Activated T-cell treated with anti-CD3 and anti-CD28 coated beads for 1 hour (primary cell): ENCODE results near the gene CDH4.
"Not testable (repeated sequence)": the region's sequence is repeated elsewhere in the genome, so short reads cannot be mapped to it uniquely, and the experiment has no call there.

Experiments
- DNase-seq: peaks from one replicate; pipeline ENCODE4 v3.0.0-alpha.2; 2020; ENCODE audit warnings: low read depth

CDH4 gene

GRCh38 chr20:61459705-61460104 is 207.6 kb downstream of the CDH4 start:
- DNase-seq = no peak

GRCh38 chr20:61460261-61461052 is 208.4 kb downstream of the CDH4 start:
- no peak for DNase-seq

- DNase-seq = no peak
These were observed 209.4 kb downstream of the CDH4 start for GRCh38 chr20:61461461-61461860.

GRCh38 chr20:61464307-61465303 is 212.5 kb downstream of the CDH4 start:
- DNase-seq = no peak

GRCh38 chr20:61475729-61476128 is 223.7 kb downstream of the CDH4 start:
- no peak for DNase-seq

GRCh38 chr20:61476956-61477355 is 224.9 kb downstream of the CDH4 start:
- no peak for DNase-seq

GRCh38 chr20:61477451-61477861 is 225.4 kb downstream of the CDH4 start:
- DNase-seq = no peak

- no peak for DNase-seq
These were observed 226.0 kb downstream of the CDH4 start for GRCh38 chr20:61478094-61478493.

GRCh38 chr20:61478611-61479305 is 226.7 kb downstream of the CDH4 start:
- DNase-seq = no peak

- not testable (repeated sequence) for DNase-seq
These were observed 227.4 kb downstream of the CDH4 start for GRCh38 chr20:61479433-61479832.

GRCh38 chr20:61480158-61480825 is 228.2 kb downstream of the CDH4 start:
- DNase-seq = no peak

GRCh38 chr20:61482056-61482887 is 230.2 kb downstream of the CDH4 start:
- no peak for DNase-seq

GRCh38 chr20:61482901-61483300 is 230.8 kb downstream of the CDH4 start:
- no peak for DNase-seq

- DNase-seq = no peak
These were observed 231.4 kb downstream of the CDH4 start for GRCh38 chr20:61483336-61484067.

GRCh38 chr20:61486198-61486597 is 234.1 kb downstream of the CDH4 start:
- DNase-seq = no peak

GRCh38 chr20:61487346-61487996 is 235.4 kb downstream of the CDH4 start:
- DNase-seq = no peak

GRCh38 chr20:61487997-61488371 is 235.9 kb downstream of the CDH4 start:
- DNase-seq = no peak

- DNase-seq = no peak
These were observed 238.7 kb downstream of the CDH4 start for GRCh38 chr20:61490721-61491120.

- no peak for DNase-seq
These were observed 240.0 kb downstream of the CDH4 start for GRCh38 chr20:61492065-61492464.
